Measurements from ENCODE around the gene HDDC2. TPM values are rescaled to one million over a fixed set of nuclear protein-coding genes. Genes with fewer than 3 reads are reported as not detected.

Gene HDDC2
- 62.1 and 83.9 TPM in 2 replicates for total RNA-seq (2012; rRNA removed)

GRCh38 chr6:125301435-125302391 lies at the start of gene HDDC2:
HDDC2 (minus strand) TSS chr6:125301967; CDS start chr6:125301932, 35 bp downstream.
- peak within 1 kb of the TSS; percentile 97 for H3K4me3 ChIP-seq (ENCODE audit: low read length)
- peak within 1 kb of the TSS; percentile 95 for H3K9ac ChIP-seq (ENCODE audit: low read depth, low read length)
- peak within 1 kb of the TSS; percentile 96 for H3K4me2 ChIP-seq (ENCODE audit: low read length)
- H3K27me3 ChIP-seq (ENCODE audit: control insufficient read depth, insufficient read depth, low read length) = peaks cover 23% of the 10 kb centered on the region
- H3K36me3 ChIP-seq (ENCODE audit: insufficient read depth, low read length) = peaks cover 32% of the 10 kb centered on the region
- no peaks in the 10 kb centered on the region for H3K9me3 ChIP-seq (replicated peaks; ENCODE audit: low read length)
- H3K4me1 ChIP-seq (ENCODE audit: control insufficient read depth, insufficient read depth, low read length) = peaks cover 15% of the 10 kb centered on the region

GRCh38 chr6:125346926-125347563 lies 45.3 kb upstream of the HDDC2 start:
- H3K27me3 ChIP-seq (ENCODE audit: control insufficient read depth, insufficient read depth, low read length) = no peaks in the 10 kb centered on the region
- H3K4me3 ChIP-seq (ENCODE audit: low read length) = no peak overlapping the region

GRCh38 chr6:125346201-125346925 lies 44.6 kb upstream of the HDDC2 start:
- H3K4me1 ChIP-seq (ENCODE audit: control insufficient read depth, insufficient read depth, low read length) = no peaks in the 10 kb centered on the region
- no peak overlapping the region for H3K4me3 ChIP-seq (ENCODE audit: low read length)
- no peaks in the 10 kb centered on the region for H3K27me3 ChIP-seq (ENCODE audit: control insufficient read depth, insufficient read depth, low read length)
- no peak overlapping the region for H3K4me2 ChIP-seq (ENCODE audit: low read length)
- no peak overlapping the region for H3K9ac ChIP-seq (ENCODE audit: low read depth, low read length)
- H3K9me3 ChIP-seq (replicated peaks; ENCODE audit: low read length) = no peaks in the 10 kb centered on the region
- no peaks in the 10 kb centered on the region for H3K36me3 ChIP-seq (ENCODE audit: insufficient read depth, low read length)

More at GRCh38 chr6:125346926-125347563, 45.3 kb upstream of the HDDC2 start:
- H3K9ac ChIP-seq (ENCODE audit: low read depth, low read length) = no peak overlapping the region
- no peak overlapping the region for H3K4me2 ChIP-seq (ENCODE audit: low read length)
- H3K36me3 ChIP-seq (ENCODE audit: insufficient read depth, low read length) = no peaks in the 10 kb centered on the region
- no peaks in the 10 kb centered on the region for H3K4me1 ChIP-seq (ENCODE audit: control insufficient read depth, insufficient read depth, low read length)
- no peaks in the 10 kb centered on the region for H3K9me3 ChIP-seq (replicated peaks; ENCODE audit: low read length)

GRCh38 chr6:125341460-125341859 lies 39.7 kb upstream of the HDDC2 start:
- H3K4me3 ChIP-seq (ENCODE audit: low read length) = no peak overlapping the region
- H3K36me3 ChIP-seq (ENCODE audit: insufficient read depth, low read length) = no peaks in the 10 kb centered on the region
- no peaks in the 10 kb centered on the region for H3K4me1 ChIP-seq (ENCODE audit: control insufficient read depth, insufficient read depth, low read length)
- no peak overlapping the region for H3K9ac ChIP-seq (ENCODE audit: low read depth, low read length)
- no peaks in the 10 kb centered on the region for H3K9me3 ChIP-seq (replicated peaks; ENCODE audit: low read length)
- H3K4me2 ChIP-seq (ENCODE audit: low read length) = no peak overlapping the region
- H3K27me3 ChIP-seq (ENCODE audit: control insufficient read depth, insufficient read depth, low read length) = no peaks in the 10 kb centered on the region

GRCh38 chr6:125340991-125341390 lies 39.2 kb upstream of the HDDC2 start:
- no peak overlapping the region for H3K4me3 ChIP-seq (ENCODE audit: low read length)
- no peaks in the 10 kb centered on the region for H3K9me3 ChIP-seq (replicated peaks; ENCODE audit: low read length)
- H3K4me1 ChIP-seq (ENCODE audit: control insufficient read depth, insufficient read depth, low read length) = no peaks in the 10 kb centered on the region
- no peak overlapping the region for H3K9ac ChIP-seq (ENCODE audit: low read depth, low read length)
- no peak overlapping the region for H3K4me2 ChIP-seq (ENCODE audit: low read length)
- H3K27me3 ChIP-seq (ENCODE audit: control insufficient read depth, insufficient read depth, low read length) = no peaks in the 10 kb centered on the region
- H3K36me3 ChIP-seq (ENCODE audit: insufficient read depth, low read length) = no peaks in the 10 kb centered on the region

- H3K27me3 ChIP-seq (ENCODE audit: control insufficient read depth, insufficient read depth, low read length) = no peaks in the 10 kb centered on the region
- H3K36me3 ChIP-seq (ENCODE audit: insufficient read depth, low read length) = no peaks in the 10 kb centered on the region
- no peak overlapping the region for H3K4me2 ChIP-seq (ENCODE audit: low read length)
- H3K9me3 ChIP-seq (replicated peaks; ENCODE audit: low read length) = no peaks in the 10 kb centered on the region
- H3K4me3 ChIP-seq (ENCODE audit: low read length) = no peak overlapping the region
- no peak overlapping the region for H3K9ac ChIP-seq (ENCODE audit: low read depth, low read length)
- no peaks in the 10 kb centered on the region for H3K4me1 ChIP-seq (ENCODE audit: control insufficient read depth, insufficient read depth, low read length)
Measured at GRCh38 chr6:125340175-125340835, 38.5 kb upstream of the HDDC2 start.

GRCh38 chr6:125339653-125340052 lies 37.9 kb upstream of the HDDC2 start:
- Histone ChIP-seq H3K9ac (ENCODE audit: low read depth, low read length) (no peak overlapping the region), H3K9me3 (replicated peaks; ENCODE audit: low read length) (no peaks in the 10 kb centered on the region), H3K4me1 (ENCODE audit: control insufficient read depth, insufficient read depth, low read length) (no peaks in the 10 kb centered on the region), H3K27me3 (ENCODE audit: control insufficient read depth, insufficient read depth, low read length) (no peaks in the 10 kb centered on the region), H3K4me2 (ENCODE audit: low read length) (no peak overlapping the region), H3K36me3 (ENCODE audit: insufficient read depth, low read length) (no peaks in the 10 kb centered on the region), H3K4me3 (ENCODE audit: low read length) (no peak overlapping the region)

- no peaks in the 10 kb centered on the region for H3K27me3 ChIP-seq (ENCODE audit: control insufficient read depth, insufficient read depth, low read length)
- no peaks in the 10 kb centered on the region for H3K36me3 ChIP-seq (ENCODE audit: insufficient read depth, low read length)
- H3K4me2 ChIP-seq (ENCODE audit: low read length) = no peak overlapping the region
- H3K4me1 ChIP-seq (ENCODE audit: control insufficient read depth, insufficient read depth, low read length) = no peaks in the 10 kb centered on the region
- no peak overlapping the region for H3K4me3 ChIP-seq (ENCODE audit: low read length)
- no peak overlapping the region for H3K9ac ChIP-seq (ENCODE audit: low read depth, low read length)
- no peaks in the 10 kb centered on the region for H3K9me3 ChIP-seq (replicated peaks; ENCODE audit: low read length)
Measured at GRCh38 chr6:125338381-125338780, 36.6 kb upstream of the HDDC2 start.

GRCh38 chr6:125337706-125338105 lies 35.9 kb upstream of the HDDC2 start:
- H3K4me2 ChIP-seq (ENCODE audit: low read length) = no peak overlapping the region
- no peaks in the 10 kb centered on the region for H3K4me1 ChIP-seq (ENCODE audit: control insufficient read depth, insufficient read depth, low read length)
- no peaks in the 10 kb centered on the region for H3K36me3 ChIP-seq (ENCODE audit: insufficient read depth, low read length)
- H3K4me3 ChIP-seq (ENCODE audit: low read length) = no peak overlapping the region
- no peaks in the 10 kb centered on the region for H3K27me3 ChIP-seq (ENCODE audit: control insufficient read depth, insufficient read depth, low read length)
- no peaks in the 10 kb centered on the region for H3K9me3 ChIP-seq (replicated peaks; ENCODE audit: low read length)
- no peak overlapping the region for H3K9ac ChIP-seq (ENCODE audit: low read depth, low read length)

GRCh38 chr6:125332664-125333063 lies 30.9 kb upstream of the HDDC2 start:
- H3K4me2 ChIP-seq (ENCODE audit: low read length) = no peak overlapping the region
- H3K9ac ChIP-seq (ENCODE audit: low read depth, low read length) = no peak overlapping the region
- H3K4me1 ChIP-seq (ENCODE audit: control insufficient read depth, insufficient read depth, low read length) = no peaks in the 10 kb centered on the region
- H3K27me3 ChIP-seq (ENCODE audit: control insufficient read depth, insufficient read depth, low read length) = peaks cover 19% of the 10 kb centered on the region
- H3K4me3 ChIP-seq (ENCODE audit: low read length) = no peak overlapping the region
- no peaks in the 10 kb centered on the region for H3K36me3 ChIP-seq (ENCODE audit: insufficient read depth, low read length)
- no peaks in the 10 kb centered on the region for H3K9me3 ChIP-seq (replicated peaks; ENCODE audit: low read length)

- H3K4me2 ChIP-seq (ENCODE audit: low read length) = no peak overlapping the region
- peaks cover 22% of the 10 kb centered on the region for H3K27me3 ChIP-seq (ENCODE audit: control insufficient read depth, insufficient read depth, low read length)
- H3K36me3 ChIP-seq (ENCODE audit: insufficient read depth, low read length) = no peaks in the 10 kb centered on the region
- no peaks in the 10 kb centered on the region for H3K9me3 ChIP-seq (replicated peaks; ENCODE audit: low read length)
- H3K4me3 ChIP-seq (ENCODE audit: low read length) = no peak overlapping the region
- H3K9ac ChIP-seq (ENCODE audit: low read depth, low read length) = no peak overlapping the region
- no peaks in the 10 kb centered on the region for H3K4me1 ChIP-seq (ENCODE audit: control insufficient read depth, insufficient read depth, low read length)
Measured at GRCh38 chr6:125325586-125325985, 23.8 kb upstream of the HDDC2 start.

Measured in skeletal muscle satellite cell (primary cell).